Astrocyte (in vitro differentiated cells and primary cell): Measurements from ENCODE around the gene PDCD2. TPM values are rescaled to one million over a fixed set of nuclear protein-coding genes. Genes with fewer than 3 reads are reported as not detected.

ENCODE experiments used
- DNase-seq: peaks from one replicate; pipeline ENCODE4 v3.0.0-alpha.2; 2010; ENCODE audit warnings: low read depth
- FAIRE-seq: peaks from 2 replicates; lab custom pipeline; 2011; peaks lifted over from hg19 to GRCh38; lab: Jason Lieb, UNC
- H2AFZ ChIP-seq: 2 replicates; pipeline ENCODE4 v1.6.0; 2012; ENCODE audit warnings: low read depth, low read length, inconsistent platforms
- H3K27ac ChIP-seq: 2 replicates; pipeline ENCODE4 v1.5.1; 2011; ENCODE audit warnings: low read depth, low read length, inconsistent platforms
- H3K27me3 ChIP-seq: 2 replicates; pipeline ENCODE4 v1.6.0; 2011; ENCODE audit warnings: low read length, inconsistent platforms; ENCODE audit not compliant: insufficient read depth
- H3K36me3 ChIP-seq: 2 replicates; pipeline ENCODE4 v1.5.1; 2011; ENCODE audit warnings: low read length, inconsistent platforms; ENCODE audit not compliant: insufficient read depth
- H3K4me1 ChIP-seq: 2 replicates; pipeline ENCODE4 v1.5.1; 2011; ENCODE audit warnings: low read length, inconsistent platforms; ENCODE audit not compliant: insufficient read depth
- H3K4me2 ChIP-seq: 2 replicates; pipeline ENCODE4 v1.6.0; 2012; ENCODE audit warnings: low read length, inconsistent platforms
- H3K4me3 ChIP-seq: 2 replicates; pipeline ENCODE4 v1.5.1; 2011; ENCODE audit warnings: low read depth, mild to moderate bottlenecking, low read length, inconsistent platforms; ENCODE audit not compliant: insufficient read depth
- H3K79me2 ChIP-seq: 2 replicates; pipeline ENCODE4 v1.6.0; 2012; ENCODE audit warnings: mild to moderate bottlenecking, low read length, inconsistent platforms; ENCODE audit not compliant: insufficient read depth
- H3K9ac ChIP-seq: 2 replicates; pipeline ENCODE4 v1.6.0; 2012; ENCODE audit warnings: mild to moderate bottlenecking, low read length, inconsistent platforms
- H3K9me3 ChIP-seq: 2 replicates; pipeline ENCODE4 v1.5.1; 2012; ENCODE audit warnings: low read depth, mild to moderate bottlenecking, low read length, inconsistent platforms; ENCODE audit not compliant: insufficient read depth
- H4K20me1 ChIP-seq: 2 replicates; pipeline ENCODE4 v1.6.0; 2012; ENCODE audit warnings: low read length, inconsistent platforms; ENCODE audit not compliant: insufficient read depth
- H3K27ac Mint-ChIP-seq: one replicate; pipeline ENCODE4 v1.8.0; 2021; ENCODE audit warnings: mild to moderate bottlenecking, mixed read lengths; ENCODE audit not compliant: unreplicated experiment
- H3K27me3 Mint-ChIP-seq: one replicate; pipeline ENCODE4 v1.8.0; 2021; ENCODE audit warnings: low read depth, mixed read lengths; ENCODE audit not compliant: unreplicated experiment
- H3K36me3 Mint-ChIP-seq: one replicate; pipeline ENCODE4 v1.8.0; 2021; ENCODE audit warnings: low read depth, mixed read lengths; ENCODE audit not compliant: unreplicated experiment
- H3K4me1 Mint-ChIP-seq: one replicate; pipeline ENCODE4 v1.8.0; 2021; ENCODE audit warnings: low read depth, mixed read lengths; ENCODE audit not compliant: unreplicated experiment
- H3K4me3 Mint-ChIP-seq: one replicate; pipeline ENCODE4 v1.8.0; 2021; ENCODE audit warnings: mild to moderate bottlenecking, moderate library complexity, mixed read lengths; ENCODE audit not compliant: unreplicated experiment
- H3K9me3 Mint-ChIP-seq: one replicate; pipeline ENCODE4 v1.8.0; 2021; ENCODE audit warnings: mild to moderate bottlenecking, mixed read lengths; ENCODE audit not compliant: unreplicated experiment
- EZH2 ChIP-seq: IDR thresholded peaks from 2 replicates; pipeline ENCODE4 v1.6.1; 2012; ENCODE audit warnings: mild to moderate bottlenecking, low read length, inconsistent platforms; ENCODE audit not compliant: insufficient read depth
- total RNA-seq: library from RNA; stranded (reverse); gene quantifications from 2 replicates; pipeline ENCODE4 v1.2.1, GENCODE V29; 2021
- TF ChIP-seq, protein P1 (sequence below): IDR thresholded peaks from 2 replicates; pipeline ENCODE4 v1.5.1; 2011; ENCODE audit warnings: low read depth, mild to moderate bottlenecking, inconsistent platforms, low read length, moderate library complexity; ENCODE audit not compliant: insufficient read depth

Gene PDCD2
- total RNA-seq, 1 donor from 2014 or later: 68.4 TPM

DNA sequence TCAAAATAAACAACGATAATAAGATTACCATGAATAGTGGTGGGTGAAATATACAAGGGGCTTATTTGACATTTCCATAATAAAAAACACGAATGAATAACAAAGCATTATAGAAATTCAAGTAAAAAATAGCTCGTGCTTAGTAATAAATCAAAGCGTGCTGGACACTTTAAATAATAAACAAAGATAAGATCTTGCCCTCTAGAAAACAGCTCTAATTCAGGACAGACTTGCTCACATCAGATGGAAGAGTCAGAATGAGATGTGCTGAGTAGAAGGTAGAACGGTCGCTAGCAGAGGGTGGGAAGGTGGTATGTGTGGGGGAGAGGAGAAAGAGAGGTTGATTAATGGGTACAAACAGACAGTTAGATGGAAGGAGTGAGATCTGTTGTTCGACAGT is 58.6 kb downstream of the PDCD2 start:
- Histone ChIP-seq H4K20me1 (no peaks in the 10 kb centered on the region), H3K9ac (no peak overlapping the region), H3K4me3 (no peak overlapping the region), H2AFZ (no peak overlapping the region), H3K27ac (no peak overlapping the region), H3K27me3 (no peaks in the 10 kb centered on the region), H3K9me3 (no peaks in the 10 kb centered on the region), H3K36me3 (no peaks in the 10 kb centered on the region), H3K79me2 (no peaks in the 10 kb centered on the region), H3K4me1 (no peaks in the 10 kb centered on the region), H3K4me2 (no peak overlapping the region)
- Mint-ChIP-seq H3K4me1 (peaks cover 14% of the 10 kb centered on the region), H3K27ac (no peak overlapping the region), H3K9me3 (no peaks in the 10 kb centered on the region), H3K27me3 (peaks cover 3% of the 10 kb centered on the region), H3K4me3 (no peak overlapping the region), H3K36me3 (no peaks in the 10 kb centered on the region)
- DNase-seq: no peak
- TF ChIP-seq, protein P1, sequence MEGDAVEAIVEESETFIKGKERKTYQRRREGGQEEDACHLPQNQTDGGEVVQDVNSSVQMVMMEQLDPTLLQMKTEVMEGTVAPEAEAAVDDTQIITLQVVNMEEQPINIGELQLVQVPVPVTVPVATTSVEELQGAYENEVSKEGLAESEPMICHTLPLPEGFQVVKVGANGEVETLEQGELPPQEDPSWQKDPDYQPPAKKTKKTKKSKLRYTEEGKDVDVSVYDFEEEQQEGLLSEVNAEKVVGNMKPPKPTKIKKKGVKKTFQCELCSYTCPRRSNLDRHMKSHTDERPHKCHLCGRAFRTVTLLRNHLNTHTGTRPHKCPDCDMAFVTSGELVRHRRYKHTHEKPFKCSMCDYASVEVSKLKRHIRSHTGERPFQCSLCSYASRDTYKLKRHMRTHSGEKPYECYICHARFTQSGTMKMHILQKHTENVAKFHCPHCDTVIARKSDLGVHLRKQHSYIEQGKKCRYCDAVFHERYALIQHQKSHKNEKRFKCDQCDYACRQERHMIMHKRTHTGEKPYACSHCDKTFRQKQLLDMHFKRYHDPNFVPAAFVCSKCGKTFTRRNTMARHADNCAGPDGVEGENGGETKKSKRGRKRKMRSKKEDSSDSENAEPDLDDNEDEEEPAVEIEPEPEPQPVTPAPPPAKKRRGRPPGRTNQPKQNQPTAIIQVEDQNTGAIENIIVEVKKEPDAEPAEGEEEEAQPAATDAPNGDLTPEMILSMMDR: no peak
- no peak for TF ChIP-seq EZH2
- FAIRE-seq: no peak

Other genes with a start within 250 kb of the PDCD2 start
- gene PSMB1, start 31.3 kb downstream of the PDCD2 start, total RNA-seq: 184 and 192 TPM in 2 replicates
- gene TBP, start 30.3 kb downstream of the PDCD2 start, total RNA-seq: 14.2 and 19.3 TPM in 2 replicates